ENCODE measurements around the gene ZNF724.

The ZNF724 gene

GRCh38 chr19:23222998-23223652, 27.1 kb downstream of the ZNF724 start:
- DNase-seq: no peak

GRCh38 chr19:23203841-23204344, 46.3 kb downstream of the ZNF724 start:
- DNase-seq: peak; percentile 34

GRCh38 chr19:23190341-23190740, 59.9 kb downstream of the ZNF724 start:
- no peak for DNase-seq

GRCh38 chr19:23183251-23183650, 66.9 kb downstream of the ZNF724 start:
- DNase-seq: no peak

All from left hindlimb (tissue), 1 donor.